ENCODE measurements around the gene PRM3.

GRCh38 chr16:11250786-11251524 lies 22.5 kb downstream of the PRM3 start:
- TF ChIP-seq SMC3 (IDR thresholded peaks at IDR 0.05), result no peak
- no peak for TF ChIP-seq POLR2AphosphoS2 (conservative IDR thresholded peaks at IDR 0.05; ENCODE audit: low read length)
- TF ChIP-seq, protein P1, sequence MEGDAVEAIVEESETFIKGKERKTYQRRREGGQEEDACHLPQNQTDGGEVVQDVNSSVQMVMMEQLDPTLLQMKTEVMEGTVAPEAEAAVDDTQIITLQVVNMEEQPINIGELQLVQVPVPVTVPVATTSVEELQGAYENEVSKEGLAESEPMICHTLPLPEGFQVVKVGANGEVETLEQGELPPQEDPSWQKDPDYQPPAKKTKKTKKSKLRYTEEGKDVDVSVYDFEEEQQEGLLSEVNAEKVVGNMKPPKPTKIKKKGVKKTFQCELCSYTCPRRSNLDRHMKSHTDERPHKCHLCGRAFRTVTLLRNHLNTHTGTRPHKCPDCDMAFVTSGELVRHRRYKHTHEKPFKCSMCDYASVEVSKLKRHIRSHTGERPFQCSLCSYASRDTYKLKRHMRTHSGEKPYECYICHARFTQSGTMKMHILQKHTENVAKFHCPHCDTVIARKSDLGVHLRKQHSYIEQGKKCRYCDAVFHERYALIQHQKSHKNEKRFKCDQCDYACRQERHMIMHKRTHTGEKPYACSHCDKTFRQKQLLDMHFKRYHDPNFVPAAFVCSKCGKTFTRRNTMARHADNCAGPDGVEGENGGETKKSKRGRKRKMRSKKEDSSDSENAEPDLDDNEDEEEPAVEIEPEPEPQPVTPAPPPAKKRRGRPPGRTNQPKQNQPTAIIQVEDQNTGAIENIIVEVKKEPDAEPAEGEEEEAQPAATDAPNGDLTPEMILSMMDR (IDR thresholded peaks at IDR 0.05), result no peak
- TF ChIP-seq SREBF2 (IDR thresholded peaks at IDR 0.05), result no peak
- no peak for TF ChIP-seq POLR2A (IDR thresholded peaks at IDR 0.05; ENCODE audit: low read length)
- TF ChIP-seq HMGXB4 (CRISPR knock-in tag; IDR thresholded peaks at IDR 0.05; ENCODE audit: borderline replicate concordance), result no peak
- TF ChIP-seq FOSL2 (IDR thresholded peaks at IDR 0.05), result no peak
- TF ChIP-seq FOSL2 (CRISPR knock-in tag; IDR thresholded peaks at IDR 0.05), result no peak
- TF ChIP-seq CHD4 (IDR thresholded peaks at IDR 0.05; ENCODE audit: borderline replicate concordance), result no peak
- TF ChIP-seq HOXB13 (CRISPR knock-in tag; IDR thresholded peaks at IDR 0.05; ENCODE audit: low read depth), result no peak
- TF ChIP-seq CBX2 (IDR thresholded peaks at IDR 0.05; ENCODE audit: borderline replicate concordance, low read depth), result no peak
- TF ChIP-seq EP300 (IDR thresholded peaks at IDR 0.05), result no peak
- TF ChIP-seq MAFK (IDR thresholded peaks at IDR 0.05; ENCODE audit: partially characterized antibody), result no peak

All from A549 (cell line).